SK-N-SH treated with all-trans-retinoic acid at 6 μM for 48 hours (cell line): Measurements from ENCODE around the gene ARID1B.

Experiments used
- ATAC-seq: fragments of 200-7000 bp; cut with Tn5 transposase; 3 replicates; pipeline ENCODE4 v1.9.1; 2020; ENCODE audit warnings: mild to moderate bottlenecking, moderate library complexity
- ARNTL ChIP-seq: fragments of 450-650 bp; formaldehyde crosslinking; IDR thresholded peaks from 2 replicates; pipeline ENCODE4 v1.5.0; 2020; ENCODE audit warnings: low read depth, mild to moderate bottlenecking, moderate library complexity, borderline replicate concordance
- BACH2 ChIP-seq: fragments of 250-450 bp; sonication (Bioruptor Pico); IDR thresholded peaks from 2 replicates; pipeline ENCODE4 v1.9.0; 2021; ENCODE audit warnings: mild to moderate bottlenecking, borderline replicate concordance
- ESRRG ChIP-seq: fragments of 250-450 bp; sonication (Bioruptor Pico); IDR thresholded peaks from 2 replicates; pipeline ENCODE4 v1.6.1; 2021; ENCODE audit warnings: mild to moderate bottlenecking
- GLIS3 ChIP-seq: fragments of 250-450 bp; sonication (Bioruptor Pico); IDR thresholded peaks from 2 replicates; pipeline ENCODE4 v1.5.0; 2020; ENCODE audit warnings: mild to moderate bottlenecking, moderate library complexity
- OSR1 ChIP-seq: fragments of 250-450 bp; sonication (Bioruptor Pico); IDR thresholded peaks from 2 replicates; pipeline ENCODE4 v1.8.0; 2022; ENCODE audit warnings: moderate library complexity, mild to moderate bottlenecking, inconsistent platforms
- PPARA ChIP-seq: fragments of 250-450 bp; sonication (Bioruptor Pico); IDR thresholded peaks from 2 replicates; pipeline ENCODE4 v1.5.0; 2020; ENCODE audit warnings: mild to moderate bottlenecking, borderline replicate concordance
- RARB ChIP-seq: fragments of 250-450 bp; sonication (Bioruptor Pico); IDR thresholded peaks from 2 replicates; pipeline ENCODE4 v1.8.0; 2021; ENCODE audit warnings: mild to moderate bottlenecking, moderate library complexity
- TCF4 ChIP-seq: fragments of 250-450 bp; sonication (Bioruptor Pico); IDR thresholded peaks from 2 replicates; pipeline ENCODE4 v1.8.0; 2021; ENCODE audit warnings: mild to moderate bottlenecking, moderate library complexity, borderline replicate concordance
- TOX ChIP-seq: fragments of 250-450 bp; sonication (Bioruptor Pico); IDR thresholded peaks from 2 replicates; pipeline ENCODE4 v1.8.0; 2021; ENCODE audit warnings: mild to moderate bottlenecking, moderate library complexity, borderline replicate concordance
- ZC3H10 ChIP-seq: fragments of 250-450 bp; sonication (Bioruptor Pico); IDR thresholded peaks from 2 replicates; pipeline ENCODE4 v1.5.1; 2021; ENCODE audit warnings: mild to moderate bottlenecking, moderate library complexity
- ZFP3 ChIP-seq: fragments of 250-450 bp; sonication (Bioruptor Pico); IDR thresholded peaks from 2 replicates; pipeline ENCODE4 v1.5.0; 2020; ENCODE audit warnings: mild to moderate bottlenecking, moderate library complexity
- ZFP30 ChIP-seq: fragments of 450-650 bp; formaldehyde crosslinking; IDR thresholded peaks from 2 replicates; pipeline ENCODE4 v1.5.0; 2022; ENCODE audit warnings: mild to moderate bottlenecking, moderate library complexity
- ZNF565 ChIP-seq: fragments of 450-650 bp; formaldehyde crosslinking; conservative IDR thresholded peaks from 2 replicates; pipeline ENCODE4 v1.5.0; 2020; ENCODE audit warnings: low read depth, mild to moderate bottlenecking, moderate library complexity
- ZNF8 ChIP-seq: fragments of 450-650 bp; formaldehyde crosslinking; IDR thresholded peaks from 2 replicates; pipeline ENCODE4 v1.5.0; 2020; ENCODE audit warnings: mild to moderate bottlenecking, moderate library complexity
- TF ChIP-seq, protein P1 (sequence below): fragments of 250-450 bp; sonication (Bioruptor Pico); IDR thresholded peaks from 2 replicates; pipeline ENCODE4 v1.5.0; 2020; ENCODE audit warnings: mild to moderate bottlenecking, moderate library complexity
- TF ChIP-seq, protein P2 (sequence below): fragments of 250-450 bp; sonication (Bioruptor Pico); IDR thresholded peaks from 2 replicates; pipeline ENCODE4 v1.8.0; 2021; ENCODE audit warnings: low read depth, mild to moderate bottlenecking, moderate library complexity, borderline replicate concordance
- TF ChIP-seq, protein P3 (sequence below): fragments of 250-450 bp; sonication (Bioruptor Pico); IDR thresholded peaks from 2 replicates; pipeline ENCODE4 v1.5.1; 2021; ENCODE audit warnings: mild to moderate bottlenecking, moderate library complexity
- TF ChIP-seq, protein P4 (sequence below): fragments of 250-450 bp; sonication (Bioruptor Pico); IDR thresholded peaks from 2 replicates; pipeline ENCODE4 v1.8.0; 2020; ENCODE audit warnings: mild to moderate bottlenecking, moderate library complexity, borderline replicate concordance
- TF ChIP-seq, protein P5 (sequence below): fragments of 250-450 bp; sonication (Bioruptor Pico); IDR thresholded peaks from 2 replicates; pipeline ENCODE4 v1.5.1; 2020; ENCODE audit warnings: low read depth, mild to moderate bottlenecking, moderate library complexity

ARID1B gene

DNA sequence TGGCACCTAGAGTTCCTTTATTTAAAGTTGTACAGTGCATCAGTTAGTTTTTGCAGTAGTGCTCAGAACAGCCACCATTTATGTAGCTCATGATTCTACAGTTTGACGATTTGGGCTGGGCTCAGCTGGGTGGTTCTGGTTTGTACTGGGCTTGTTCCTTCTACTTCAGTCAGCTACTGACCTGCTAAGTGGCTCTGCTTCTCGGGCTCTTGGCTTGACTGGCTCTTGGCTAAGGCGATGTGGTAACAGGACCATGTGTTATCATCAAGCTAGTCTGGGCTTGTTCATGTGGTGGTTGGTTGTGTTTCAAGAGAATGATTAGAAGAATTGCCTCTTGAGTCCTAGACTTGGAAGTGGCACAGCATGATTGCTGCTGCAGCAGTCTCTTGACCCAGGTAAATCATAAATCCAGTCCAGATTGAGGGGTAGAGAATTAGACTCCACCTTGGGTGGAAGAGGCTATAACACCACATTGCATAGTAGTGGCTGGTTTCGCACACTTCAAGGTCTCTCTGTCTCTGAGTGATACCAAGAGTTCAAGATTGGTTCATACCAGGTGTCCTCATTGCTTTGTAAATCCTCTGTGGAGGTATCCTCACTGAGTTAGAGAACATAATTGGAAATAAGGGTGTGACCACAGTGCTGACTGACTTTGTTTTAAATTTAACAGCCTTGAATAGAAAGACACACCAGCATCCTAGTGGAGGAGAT lies 253.0 kb downstream of the ARID1B start:
- ATAC-seq, result no peak
- TF ChIP-seq, protein P1, sequence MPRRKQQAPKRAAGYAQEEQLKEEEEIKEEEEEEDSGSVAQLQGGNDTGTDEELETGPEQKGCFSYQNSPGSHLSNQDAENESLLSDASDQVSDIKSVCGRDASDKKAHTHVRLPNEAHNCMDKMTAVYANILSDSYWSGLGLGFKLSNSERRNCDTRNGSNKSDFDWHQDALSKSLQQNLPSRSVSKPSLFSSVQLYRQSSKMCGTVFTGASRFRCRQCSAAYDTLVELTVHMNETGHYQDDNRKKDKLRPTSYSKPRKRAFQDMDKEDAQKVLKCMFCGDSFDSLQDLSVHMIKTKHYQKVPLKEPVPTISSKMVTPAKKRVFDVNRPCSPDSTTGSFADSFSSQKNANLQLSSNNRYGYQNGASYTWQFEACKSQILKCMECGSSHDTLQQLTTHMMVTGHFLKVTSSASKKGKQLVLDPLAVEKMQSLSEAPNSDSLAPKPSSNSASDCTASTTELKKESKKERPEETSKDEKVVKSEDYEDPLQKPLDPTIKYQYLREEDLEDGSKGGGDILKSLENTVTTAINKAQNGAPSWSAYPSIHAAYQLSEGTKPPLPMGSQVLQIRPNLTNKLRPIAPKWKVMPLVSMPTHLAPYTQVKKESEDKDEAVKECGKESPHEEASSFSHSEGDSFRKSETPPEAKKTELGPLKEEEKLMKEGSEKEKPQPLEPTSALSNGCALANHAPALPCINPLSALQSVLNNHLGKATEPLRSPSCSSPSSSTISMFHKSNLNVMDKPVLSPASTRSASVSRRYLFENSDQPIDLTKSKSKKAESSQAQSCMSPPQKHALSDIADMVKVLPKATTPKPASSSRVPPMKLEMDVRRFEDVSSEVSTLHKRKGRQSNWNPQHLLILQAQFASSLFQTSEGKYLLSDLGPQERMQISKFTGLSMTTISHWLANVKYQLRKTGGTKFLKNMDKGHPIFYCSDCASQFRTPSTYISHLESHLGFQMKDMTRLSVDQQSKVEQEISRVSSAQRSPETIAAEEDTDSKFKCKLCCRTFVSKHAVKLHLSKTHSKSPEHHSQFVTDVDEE (CRISPR knock-in tag), result no peak
- TF ChIP-seq ARNTL (CRISPR knock-in tag), result no peak
- no peak for TF ChIP-seq OSR1 (CRISPR knock-in tag)
- TF ChIP-seq, protein P2, sequence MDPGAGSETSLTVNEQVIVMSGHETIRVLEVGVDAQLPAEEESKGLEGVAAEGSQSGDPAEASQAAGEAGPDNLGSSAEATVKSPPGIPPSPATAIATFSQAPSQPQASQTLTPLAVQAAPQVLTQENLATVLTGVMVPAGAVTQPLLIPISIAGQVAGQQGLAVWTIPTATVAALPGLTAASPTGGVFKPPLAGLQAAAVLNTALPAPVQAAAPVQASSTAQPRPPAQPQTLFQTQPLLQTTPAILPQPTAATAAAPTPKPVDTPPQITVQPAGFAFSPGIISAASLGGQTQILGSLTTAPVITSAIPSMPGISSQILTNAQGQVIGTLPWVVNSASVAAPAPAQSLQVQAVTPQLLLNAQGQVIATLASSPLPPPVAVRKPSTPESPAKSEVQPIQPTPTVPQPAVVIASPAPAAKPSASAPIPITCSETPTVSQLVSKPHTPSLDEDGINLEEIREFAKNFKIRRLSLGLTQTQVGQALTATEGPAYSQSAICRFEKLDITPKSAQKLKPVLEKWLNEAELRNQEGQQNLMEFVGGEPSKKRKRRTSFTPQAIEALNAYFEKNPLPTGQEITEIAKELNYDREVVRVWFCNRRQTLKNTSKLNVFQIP (CRISPR knock-in tag), result no peak
- TF ChIP-seq ESRRG (CRISPR knock-in tag), result no peak
- no peak for TF ChIP-seq ZFP30 (CRISPR knock-in tag)

DNA sequence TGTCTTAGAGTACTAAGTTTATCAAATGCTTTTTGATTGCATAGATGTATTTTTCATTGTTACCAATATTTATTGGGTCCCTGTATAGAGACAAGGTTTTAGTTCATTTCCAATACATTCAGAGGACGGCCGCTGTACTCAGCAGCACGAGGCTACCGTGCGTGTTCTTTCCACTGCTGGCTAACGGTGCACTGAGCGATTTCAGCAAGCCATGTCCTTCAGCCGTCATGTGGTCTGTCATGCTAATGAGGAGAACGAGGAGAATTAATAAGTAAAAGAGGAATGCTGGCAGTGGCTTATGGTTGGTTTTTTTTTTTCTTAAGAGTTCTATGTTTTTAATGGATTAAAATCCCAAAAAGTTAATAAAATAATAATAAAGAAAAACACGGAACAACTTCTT lies 253.6 kb downstream of the ARID1B start:
- no peak for ATAC-seq
- TF ChIP-seq ZFP3 (CRISPR knock-in tag) (no peak), RARB (no peak), ZNF8 (CRISPR knock-in tag) (no peak), ZC3H10 (CRISPR knock-in tag) (no peak), ESRRG (CRISPR knock-in tag) (no peak), ARNTL (CRISPR knock-in tag) (no peak), PPARA (no peak), ZFP30 (CRISPR knock-in tag) (no peak), TCF4 (CRISPR knock-in tag) (no peak), TOX (no peak), GLIS3 (CRISPR knock-in tag) (no peak), ZNF565 (no peak), BACH2 (CRISPR knock-in tag) (no peak)
- TF ChIP-seq, protein P1 (CRISPR knock-in tag), result no peak
- TF ChIP-seq, protein P3, sequence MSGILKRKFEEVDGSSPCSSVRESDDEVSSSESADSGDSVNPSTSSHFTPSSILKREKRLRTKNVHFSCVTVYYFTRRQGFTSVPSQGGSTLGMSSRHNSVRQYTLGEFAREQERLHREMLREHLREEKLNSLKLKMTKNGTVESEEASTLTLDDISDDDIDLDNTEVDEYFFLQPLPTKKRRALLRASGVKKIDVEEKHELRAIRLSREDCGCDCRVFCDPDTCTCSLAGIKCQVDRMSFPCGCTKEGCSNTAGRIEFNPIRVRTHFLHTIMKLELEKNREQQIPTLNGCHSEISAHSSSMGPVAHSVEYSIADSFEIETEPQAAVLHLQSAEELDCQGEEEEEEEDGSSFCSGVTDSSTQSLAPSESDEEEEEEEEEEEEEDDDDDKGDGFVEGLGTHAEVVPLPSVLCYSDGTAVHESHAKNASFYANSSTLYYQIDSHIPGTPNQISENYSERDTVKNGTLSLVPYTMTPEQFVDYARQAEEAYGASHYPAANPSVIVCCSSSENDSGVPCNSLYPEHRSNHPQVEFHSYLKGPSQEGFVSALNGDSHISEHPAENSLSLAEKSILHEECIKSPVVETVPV (CRISPR knock-in tag), result no peak
- TF ChIP-seq, protein P4, sequence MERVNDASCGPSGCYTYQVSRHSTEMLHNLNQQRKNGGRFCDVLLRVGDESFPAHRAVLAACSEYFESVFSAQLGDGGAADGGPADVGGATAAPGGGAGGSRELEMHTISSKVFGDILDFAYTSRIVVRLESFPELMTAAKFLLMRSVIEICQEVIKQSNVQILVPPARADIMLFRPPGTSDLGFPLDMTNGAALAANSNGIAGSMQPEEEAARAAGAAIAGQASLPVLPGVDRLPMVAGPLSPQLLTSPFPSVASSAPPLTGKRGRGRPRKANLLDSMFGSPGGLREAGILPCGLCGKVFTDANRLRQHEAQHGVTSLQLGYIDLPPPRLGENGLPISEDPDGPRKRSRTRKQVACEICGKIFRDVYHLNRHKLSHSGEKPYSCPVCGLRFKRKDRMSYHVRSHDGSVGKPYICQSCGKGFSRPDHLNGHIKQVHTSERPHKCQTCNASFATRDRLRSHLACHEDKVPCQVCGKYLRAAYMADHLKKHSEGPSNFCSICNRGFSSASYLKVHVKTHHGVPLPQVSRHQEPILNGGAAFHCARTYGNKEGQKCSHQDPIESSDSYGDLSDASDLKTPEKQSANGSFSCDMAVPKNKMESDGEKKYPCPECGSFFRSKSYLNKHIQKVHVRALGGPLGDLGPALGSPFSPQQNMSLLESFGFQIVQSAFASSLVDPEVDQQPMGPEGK (CRISPR knock-in tag), result no peak

DNA sequence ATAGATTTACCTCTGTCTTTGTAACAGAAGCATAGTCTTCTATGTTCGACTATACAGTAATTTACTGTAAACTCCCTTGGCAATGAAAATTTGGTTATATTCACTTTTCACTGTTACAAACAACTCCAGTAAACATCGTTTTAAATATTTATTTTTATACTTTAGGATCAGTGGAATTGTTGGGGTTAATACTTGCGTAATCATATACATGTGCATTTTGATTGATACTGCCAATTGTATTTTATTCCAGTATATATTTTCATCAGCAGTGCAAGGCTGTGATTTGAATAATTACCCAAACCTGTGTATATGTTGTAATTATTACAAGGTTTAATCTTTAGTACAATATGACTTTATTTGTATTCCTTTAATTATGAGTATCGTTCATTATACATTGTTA lies 255.7 kb downstream of the ARID1B start:
- TF ChIP-seq ZNF565 (no peak), PPARA (no peak)
- TF ChIP-seq, protein P3 (CRISPR knock-in tag), result no peak
- TF ChIP-seq, protein P5, sequence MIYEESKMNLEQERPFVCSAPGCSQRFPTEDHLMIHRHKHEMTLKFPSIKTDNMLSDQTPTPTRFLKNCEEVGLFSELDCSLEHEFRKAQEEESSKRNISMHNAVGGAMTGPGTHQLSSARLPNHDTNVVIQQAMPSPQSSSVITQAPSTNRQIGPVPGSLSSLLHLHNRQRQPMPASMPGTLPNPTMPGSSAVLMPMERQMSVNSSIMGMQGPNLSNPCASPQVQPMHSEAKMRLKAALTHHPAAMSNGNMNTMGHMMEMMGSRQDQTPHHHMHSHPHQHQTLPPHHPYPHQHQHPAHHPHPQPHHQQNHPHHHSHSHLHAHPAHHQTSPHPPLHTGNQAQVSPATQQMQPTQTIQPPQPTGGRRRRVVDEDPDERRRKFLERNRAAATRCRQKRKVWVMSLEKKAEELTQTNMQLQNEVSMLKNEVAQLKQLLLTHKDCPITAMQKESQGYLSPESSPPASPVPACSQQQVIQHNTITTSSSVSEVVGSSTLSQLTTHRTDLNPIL (CRISPR knock-in tag), result no peak
- no peak for ATAC-seq
